GM13976 (cell line): Measurements from ENCODE around the gene TFRC.
"Not testable (repeated sequence)": the region's sequence is repeated elsewhere in the genome, so short reads cannot be mapped to it uniquely, and the experiment has no call there.

Source experiments
- DNase-seq: peaks from one replicate; pipeline ENCODE4 v3.0.0; 2012; ENCODE audit warnings: low spot score
- in situ Hi-C: fragments of 300-500 bp; cut with MboI; formaldehyde crosslinking; loops from one replicate; pipeline ENCODE4 v1.12.0; 2022; ENCODE audit warnings: low sequenced_read_pairs, mixed read lengths, inconsistent platforms; ENCODE audit not compliant: unreplicated experiment
- TF ChIP-seq, protein P1 (sequence below): IDR thresholded peaks from 2 replicates; pipeline ENCODE4 v1.5.1; 2012; ENCODE audit warnings: borderline replicate concordance, mild to moderate bottlenecking; ENCODE audit not compliant: insufficient read depth; ENCODE audit errors: extremely low read depth, missing control alignments, control extremely low read depth

TFRC gene

DNA sequence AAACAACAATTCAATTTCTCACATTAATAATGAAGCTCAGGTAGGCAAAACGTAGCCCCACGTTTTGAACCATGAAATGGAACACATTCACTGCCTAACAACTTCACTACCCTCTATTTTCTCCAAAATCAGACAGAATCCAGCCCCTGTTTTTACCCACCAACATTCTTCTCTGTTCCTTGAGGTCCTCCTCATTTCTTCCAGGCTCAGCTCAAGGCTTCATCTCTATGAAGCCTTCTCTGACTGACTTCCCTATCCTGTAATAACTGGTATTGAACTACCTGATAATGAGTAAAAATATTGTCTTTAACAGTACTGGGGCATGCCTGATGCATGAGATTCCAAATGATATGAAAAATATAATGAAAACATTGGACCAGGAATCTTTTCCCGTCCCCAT is 2.2 kb downstream of the TFRC start:
- no peak for DNase-seq
- TF ChIP-seq, protein P1, sequence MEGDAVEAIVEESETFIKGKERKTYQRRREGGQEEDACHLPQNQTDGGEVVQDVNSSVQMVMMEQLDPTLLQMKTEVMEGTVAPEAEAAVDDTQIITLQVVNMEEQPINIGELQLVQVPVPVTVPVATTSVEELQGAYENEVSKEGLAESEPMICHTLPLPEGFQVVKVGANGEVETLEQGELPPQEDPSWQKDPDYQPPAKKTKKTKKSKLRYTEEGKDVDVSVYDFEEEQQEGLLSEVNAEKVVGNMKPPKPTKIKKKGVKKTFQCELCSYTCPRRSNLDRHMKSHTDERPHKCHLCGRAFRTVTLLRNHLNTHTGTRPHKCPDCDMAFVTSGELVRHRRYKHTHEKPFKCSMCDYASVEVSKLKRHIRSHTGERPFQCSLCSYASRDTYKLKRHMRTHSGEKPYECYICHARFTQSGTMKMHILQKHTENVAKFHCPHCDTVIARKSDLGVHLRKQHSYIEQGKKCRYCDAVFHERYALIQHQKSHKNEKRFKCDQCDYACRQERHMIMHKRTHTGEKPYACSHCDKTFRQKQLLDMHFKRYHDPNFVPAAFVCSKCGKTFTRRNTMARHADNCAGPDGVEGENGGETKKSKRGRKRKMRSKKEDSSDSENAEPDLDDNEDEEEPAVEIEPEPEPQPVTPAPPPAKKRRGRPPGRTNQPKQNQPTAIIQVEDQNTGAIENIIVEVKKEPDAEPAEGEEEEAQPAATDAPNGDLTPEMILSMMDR, result no peak
- in situ Hi-C loops, result loop anchor here (5.0 kb wide), 1 partner anchor 108 kb away; no protein-coding TSS in a partner anchor

DNA sequence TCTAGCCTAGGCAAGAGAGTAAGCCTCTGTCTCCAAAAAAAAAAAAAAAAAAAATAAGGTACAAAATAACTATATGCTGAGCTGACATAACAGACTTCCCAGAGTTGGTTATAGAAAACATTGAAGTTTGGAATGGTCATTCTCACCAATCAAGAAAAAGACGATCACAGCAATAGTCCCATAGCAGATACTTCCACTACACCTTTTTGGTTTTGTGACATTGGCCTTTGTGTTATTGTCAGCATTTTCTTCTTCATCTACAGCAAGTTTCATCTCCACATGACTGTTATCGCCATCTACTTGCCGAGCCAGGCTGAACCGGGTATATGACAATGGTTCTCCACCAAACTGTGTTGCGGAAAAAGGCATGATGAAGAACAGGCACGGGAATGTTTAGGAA is 6.9 kb downstream of the TFRC start:
- TF ChIP-seq, protein P1, result no peak
- no peak for DNase-seq
- in situ Hi-C loops, result loop anchor here (5.0 kb wide), 1 partner anchor 112 kb away; no protein-coding TSS in a partner anchor

DNA sequence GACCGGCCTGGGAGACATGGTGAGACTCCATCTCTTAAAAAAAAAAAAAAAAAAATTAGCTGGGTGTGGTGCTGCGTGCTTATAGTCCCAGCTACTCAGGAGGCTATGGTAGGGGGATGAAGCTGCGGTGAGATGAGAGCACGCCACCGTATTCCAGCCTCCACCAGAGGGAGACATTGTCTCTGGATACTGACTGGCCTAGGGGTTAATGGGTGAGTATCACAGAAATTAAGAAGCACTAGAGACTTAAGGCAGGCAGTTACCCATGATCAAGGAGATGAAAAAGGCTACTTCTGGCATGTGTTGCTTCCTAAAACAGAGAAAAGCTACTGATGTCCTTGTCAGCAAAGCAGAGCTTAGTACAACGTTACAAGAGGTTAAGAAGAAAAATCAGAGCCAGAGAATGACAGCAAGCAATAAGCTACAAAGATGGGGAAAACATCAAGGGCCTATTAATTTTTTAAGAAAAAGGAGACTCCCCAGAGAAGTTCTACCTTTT is 8.6 kb downstream of the TFRC start:
- DNase-seq, result peak; percentile 58
- in situ Hi-C loops, result no loop called here

DNA sequence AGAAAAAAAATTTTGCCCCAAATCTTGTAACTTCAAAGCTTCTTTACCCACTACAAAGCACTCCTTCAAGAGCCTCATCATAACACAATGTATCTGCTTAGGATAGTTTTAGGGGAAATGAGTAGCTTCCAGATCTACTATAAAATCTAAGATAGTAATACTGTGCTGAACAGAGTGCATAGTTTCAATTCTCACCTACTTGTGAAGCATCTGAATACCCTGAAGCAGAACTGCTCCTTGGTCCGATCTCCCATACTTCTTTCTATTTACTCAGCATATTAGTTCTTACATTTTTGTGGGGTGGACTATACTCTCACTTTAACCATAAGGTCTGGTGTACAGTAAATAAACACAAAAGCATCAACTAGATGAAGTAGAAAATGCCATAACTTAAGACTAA is 9.6 kb downstream of the TFRC start:
- in situ Hi-C loops, result no loop called here
- TF ChIP-seq, protein P1, result no peak
- no peak for DNase-seq

More for the DNA sequence above, 8.6 kb downstream of the TFRC start:
- TF ChIP-seq, protein P1, result peak; percentile 71

DNA sequence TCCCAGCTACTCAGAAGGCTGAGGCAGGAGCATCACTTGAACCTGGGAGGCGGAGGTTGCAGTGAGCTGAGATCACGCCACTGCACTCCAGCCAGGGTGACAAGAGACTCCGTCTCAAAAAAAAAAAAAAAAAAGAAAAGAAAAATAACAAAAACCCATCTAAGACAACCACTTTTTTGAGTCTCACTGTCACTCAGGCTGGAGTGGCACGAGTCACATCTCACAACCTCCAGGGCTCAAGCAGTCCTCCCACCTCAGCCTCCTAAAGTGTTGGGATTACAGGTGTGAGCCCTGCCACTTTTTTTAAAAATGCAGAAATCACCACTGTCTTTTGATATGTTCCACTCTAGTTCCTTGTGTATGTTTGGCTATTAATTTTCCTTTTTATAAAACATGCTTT is 13.1 kb downstream of the TFRC start:
- DNase-seq, in situ Hi-C loops: not testable (repeated sequence)

DNA sequence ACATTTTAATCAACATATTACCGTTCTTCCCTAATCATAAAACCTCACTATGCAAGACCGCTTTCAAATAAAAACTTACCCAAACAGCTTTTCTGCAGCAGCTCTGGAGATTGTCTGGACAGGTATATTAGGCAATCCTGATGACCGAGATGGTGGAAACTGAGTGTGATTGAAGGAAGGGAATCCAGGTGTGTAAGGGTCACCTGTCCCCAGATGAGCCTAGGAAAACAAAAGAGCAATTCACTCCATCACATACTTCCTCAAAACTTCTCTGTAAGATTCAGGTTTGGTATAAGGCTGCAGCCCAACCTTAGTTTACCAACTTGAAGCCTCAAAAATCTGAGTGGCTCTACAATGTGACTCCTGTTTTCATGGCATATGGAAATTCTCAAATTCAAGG is 14.5 kb downstream of the TFRC start:
- in situ Hi-C loops, result no loop called here
- TF ChIP-seq, protein P1, result no peak
- DNase-seq, result no peak

DNA sequence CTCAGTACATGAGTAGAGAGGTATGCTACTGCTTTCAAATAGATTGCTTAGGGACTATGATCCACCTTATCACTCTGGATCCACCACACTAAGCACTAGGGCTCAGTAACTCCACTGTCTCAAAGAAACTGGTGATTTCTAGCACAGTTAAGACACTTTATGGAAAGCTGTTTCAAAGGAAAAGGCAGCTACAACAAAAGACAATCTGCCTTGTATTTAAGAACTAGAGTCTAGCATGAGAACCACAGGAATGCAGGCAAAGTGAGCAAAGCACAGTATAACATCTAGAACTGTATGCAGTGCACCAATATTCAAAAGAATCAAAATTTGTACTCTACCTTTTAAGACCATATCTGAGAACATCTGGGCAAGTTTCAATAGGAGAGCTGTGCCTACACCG is 17.9 kb downstream of the TFRC start:
- no peak for DNase-seq
- in situ Hi-C loops, result no loop called here
- TF ChIP-seq, protein P1, result no peak
